Activated naive CD8-positive, alpha-beta T cell (primary cell): Measurements from ENCODE around the gene ELL2.

ENCODE experiments used
- H3K27ac Mint-ChIP-seq: one replicate; pipeline ENCODE4 v1.8.0; 2021; ENCODE audit warnings: mixed read lengths
- H3K27me3 Mint-ChIP-seq: one replicate; pipeline ENCODE4 v1.8.0; 2021; ENCODE audit warnings: mixed read lengths
- H3K36me3 Mint-ChIP-seq: one replicate; pipeline ENCODE4 v1.8.0; 2021; ENCODE audit warnings: mixed read lengths
- H3K4me1 Mint-ChIP-seq: one replicate; pipeline ENCODE4 v1.8.0; 2021; ENCODE audit warnings: low read depth, mixed read lengths
- H3K4me3 Mint-ChIP-seq: one replicate; pipeline ENCODE4 v1.8.0; 2021; ENCODE audit warnings: mild to moderate bottlenecking, mixed read lengths
- H3K9me3 Mint-ChIP-seq: one replicate; pipeline ENCODE4 v1.8.0; 2021; ENCODE audit warnings: low read depth, mixed read lengths

The ELL2 gene

DNA sequence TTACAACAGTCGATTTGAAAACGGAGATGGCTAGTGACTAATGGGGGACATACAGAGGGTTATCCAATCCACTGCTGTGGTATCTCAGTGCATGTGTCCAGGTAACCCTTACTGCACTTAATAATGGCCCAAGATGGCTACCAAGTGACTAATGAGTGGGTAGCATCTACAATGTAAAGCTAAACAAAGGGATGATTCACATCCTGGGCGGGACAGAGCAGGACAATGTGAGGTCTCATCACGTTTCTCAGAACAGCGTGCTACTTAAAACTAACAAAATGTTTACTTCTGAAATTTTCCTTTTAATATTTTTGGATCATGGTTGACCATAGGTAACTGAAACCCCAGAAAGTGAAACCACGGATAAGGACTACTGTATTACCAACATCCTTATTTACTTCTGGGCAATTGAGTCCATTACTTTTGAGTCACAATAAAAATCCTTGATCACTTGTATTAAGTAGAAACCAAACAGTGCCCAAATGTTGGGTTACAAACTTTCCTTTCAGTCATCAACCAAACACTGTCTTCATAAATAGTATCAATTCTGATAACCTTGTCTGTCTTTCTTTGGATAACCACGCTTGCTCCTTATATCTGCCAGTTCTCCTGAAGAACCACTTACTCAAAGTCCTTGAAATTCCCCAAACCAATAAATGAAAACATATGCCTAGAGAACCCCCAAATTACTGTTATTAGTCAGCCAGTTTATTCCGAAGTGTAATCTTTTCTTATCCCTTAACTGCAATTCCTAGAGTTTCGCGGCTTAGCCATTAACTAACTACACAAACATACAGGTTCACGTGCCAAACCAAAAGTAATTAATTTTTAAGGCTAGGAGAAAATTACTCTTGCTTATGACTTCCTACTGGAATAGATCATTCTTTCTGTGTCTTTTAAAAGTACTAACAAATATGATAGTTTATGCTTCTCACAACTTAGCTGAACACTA is 59.7 kb downstream of the ELL2 start:
- no peaks in the 10 kb centered on the region for H3K27me3 Mint-ChIP-seq
- H3K4me1 Mint-ChIP-seq: peaks cover 2% of the 10 kb centered on the region
- H3K4me3 Mint-ChIP-seq: no peak overlapping the region
- peaks cover 32% of the 10 kb centered on the region for H3K36me3 Mint-ChIP-seq
- H3K27ac Mint-ChIP-seq: no peak overlapping the region
- H3K9me3 Mint-ChIP-seq: no peaks in the 10 kb centered on the region

DNA sequence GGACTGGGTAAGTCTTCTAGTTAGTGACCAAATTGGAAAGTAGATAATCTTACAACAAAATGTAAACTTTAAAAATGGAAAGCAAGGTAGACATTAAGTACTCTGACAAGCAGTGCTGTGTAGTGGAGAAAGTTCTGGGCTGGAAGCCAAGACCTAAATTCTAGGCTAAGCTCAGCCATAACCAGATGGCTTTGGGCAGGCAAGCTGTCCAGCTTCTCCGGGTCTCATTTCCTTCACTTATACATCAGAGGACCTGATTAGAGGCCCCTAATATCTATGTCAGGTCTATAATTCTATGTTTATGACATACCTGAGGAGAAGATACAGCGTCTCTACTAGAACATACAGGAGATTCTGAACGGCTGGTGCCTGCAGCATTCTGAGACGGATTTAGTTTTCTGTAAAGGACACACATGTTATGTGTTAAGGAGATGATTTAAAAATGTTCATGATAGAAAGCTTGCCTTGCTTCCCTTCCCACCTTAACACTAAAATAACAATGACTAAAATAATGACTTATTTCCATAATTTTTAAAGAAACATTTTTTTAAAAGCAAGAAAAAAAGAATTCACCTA is 61.2 kb downstream of the ELL2 start:
- peaks cover 39% of the 10 kb centered on the region for H3K36me3 Mint-ChIP-seq

DNA sequence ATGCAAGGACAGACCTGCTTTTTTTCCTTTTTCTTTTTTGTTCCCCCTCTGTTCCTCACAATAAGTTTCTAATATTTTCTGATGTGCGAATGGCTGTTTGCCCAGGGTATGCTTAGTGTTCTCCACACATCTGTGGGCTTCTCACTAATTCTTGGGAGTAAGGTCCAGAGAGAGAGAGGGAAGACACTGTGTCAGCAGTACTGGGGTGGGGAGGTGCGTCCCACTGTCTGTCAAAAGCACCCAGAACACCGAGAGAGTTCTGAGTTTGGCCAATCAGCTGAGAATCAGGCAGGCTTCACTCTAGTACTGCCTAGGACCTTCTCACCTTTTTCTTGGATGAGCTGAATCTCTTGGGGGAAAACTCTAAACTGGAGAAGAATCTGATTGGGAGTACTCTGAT is 61.8 kb downstream of the ELL2 start:
- Mint-ChIP-seq H3K9me3 (no peaks in the 10 kb centered on the region), H3K27ac (no peak overlapping the region), H3K36me3 (peaks cover 40% of the 10 kb centered on the region)

More for the DNA sequence above, 61.2 kb downstream of the ELL2 start:
- Mint-ChIP-seq H3K4me1 (peaks cover 2% of the 10 kb centered on the region), H3K27ac (no peak overlapping the region), H3K4me3 (no peak overlapping the region), H3K27me3 (no peaks in the 10 kb centered on the region), H3K9me3 (no peaks in the 10 kb centered on the region)

DNA sequence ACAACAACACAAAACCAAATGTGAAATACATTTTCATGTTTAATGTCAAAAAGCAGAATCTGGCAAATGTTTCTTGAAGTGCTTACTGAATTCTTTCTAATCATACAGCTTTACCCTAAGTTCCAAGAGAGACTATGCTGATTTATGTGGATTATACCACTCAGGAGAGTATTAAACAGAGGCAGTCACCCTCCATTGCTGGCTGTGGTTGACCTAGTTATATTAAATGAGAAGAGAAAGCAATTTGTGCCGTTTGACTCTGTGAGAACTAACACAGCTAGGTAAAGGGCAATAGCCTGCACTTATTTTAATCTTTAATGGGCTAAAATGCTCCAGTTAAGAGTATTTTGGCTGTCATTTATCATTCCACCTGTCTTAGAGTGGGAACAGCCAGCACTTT is 62.6 kb downstream of the ELL2 start:
- peaks cover 2% of the 10 kb centered on the region for H3K4me1 Mint-ChIP-seq
- H3K27ac Mint-ChIP-seq: no peak overlapping the region
- no peaks in the 10 kb centered on the region for H3K9me3 Mint-ChIP-seq
- H3K36me3 Mint-ChIP-seq: peaks cover 43% of the 10 kb centered on the region
- H3K4me3 Mint-ChIP-seq: no peak overlapping the region
- H3K27me3 Mint-ChIP-seq: no peaks in the 10 kb centered on the region

More for the DNA sequence above, 61.8 kb downstream of the ELL2 start:
- H3K4me1 Mint-ChIP-seq: peaks cover 2% of the 10 kb centered on the region
- no peaks in the 10 kb centered on the region for H3K27me3 Mint-ChIP-seq
- no peak overlapping the region for H3K4me3 Mint-ChIP-seq

DNA sequence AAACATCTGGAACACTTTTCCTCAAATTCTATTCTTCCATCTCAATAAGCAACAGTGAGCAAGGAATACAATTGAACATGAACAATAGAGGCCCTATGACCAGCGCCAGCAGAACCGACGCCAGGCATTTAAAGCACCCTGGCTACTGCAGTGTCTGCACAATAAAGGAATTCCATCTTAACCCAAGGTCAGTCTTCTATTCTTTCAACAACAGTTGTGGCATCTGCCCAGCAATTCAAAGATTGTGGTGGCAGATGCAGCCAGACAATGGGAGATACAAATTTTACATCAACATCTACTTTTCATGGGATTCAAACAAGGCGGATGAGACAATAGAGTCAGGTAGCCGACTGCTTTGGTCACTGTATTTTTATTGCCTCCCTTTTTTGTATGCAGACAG is 65.9 kb downstream of the ELL2 start:
- H3K27ac Mint-ChIP-seq: no peak overlapping the region
- H3K27me3 Mint-ChIP-seq: no peaks in the 10 kb centered on the region
- no peaks in the 10 kb centered on the region for H3K9me3 Mint-ChIP-seq
- no peak overlapping the region for H3K4me3 Mint-ChIP-seq
- peaks cover 39% of the 10 kb centered on the region for H3K36me3 Mint-ChIP-seq
- H3K4me1 Mint-ChIP-seq: no peaks in the 10 kb centered on the region

DNA sequence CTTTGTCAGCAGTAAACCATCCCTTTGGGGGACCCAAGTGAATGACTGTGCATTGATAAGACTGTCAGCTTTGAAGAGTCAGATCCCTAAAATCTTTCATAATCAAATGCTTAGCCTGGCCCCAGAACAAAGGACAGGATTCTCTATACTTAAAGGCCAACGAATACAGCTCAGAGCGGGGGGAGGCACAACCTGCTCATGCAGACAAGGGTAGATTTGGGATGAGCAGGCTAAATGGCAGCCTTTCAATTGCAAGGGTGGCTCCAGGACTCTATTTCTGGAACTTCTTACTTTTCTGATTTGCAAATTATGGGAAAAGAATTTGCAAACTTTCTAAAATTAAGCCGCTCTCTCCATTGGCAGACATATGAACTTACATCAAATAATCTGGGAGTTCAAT is 66.4 kb downstream of the ELL2 start:
- Mint-ChIP-seq H3K27me3 (no peaks in the 10 kb centered on the region), H3K4me3 (no peak overlapping the region), H3K36me3 (peaks cover 41% of the 10 kb centered on the region), H3K4me1 (no peaks in the 10 kb centered on the region), H3K27ac (no peak overlapping the region), H3K9me3 (no peaks in the 10 kb centered on the region)

DNA sequence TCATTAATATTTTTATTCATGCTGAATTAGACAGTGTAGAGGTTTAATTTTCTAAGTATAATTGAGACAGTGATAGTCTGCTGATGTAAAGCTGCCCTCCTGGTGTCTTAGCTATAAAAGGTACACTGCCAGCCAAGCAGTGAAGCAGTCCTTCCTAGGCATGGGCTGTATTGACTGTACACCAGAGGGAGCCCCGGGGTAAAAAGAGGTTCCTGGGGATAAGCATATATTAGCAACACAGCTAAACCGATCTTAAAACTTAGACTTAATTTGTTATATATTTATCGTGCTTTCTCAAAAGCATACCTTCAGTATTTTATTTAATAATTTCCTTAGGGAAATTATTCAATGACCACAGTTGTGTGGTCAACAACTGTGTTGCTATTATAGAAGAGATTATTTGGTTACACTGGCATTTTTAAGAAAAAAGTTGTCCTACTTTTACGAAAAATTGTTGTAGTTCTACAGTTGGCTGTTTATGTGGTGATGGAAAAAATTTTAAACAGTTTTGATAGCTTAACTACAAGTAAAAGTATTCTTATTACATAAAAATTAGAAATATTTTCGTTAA is 68.8 kb downstream of the ELL2 start:
- Mint-ChIP-seq H3K9me3 (no peaks in the 10 kb centered on the region), H3K27ac (no peak overlapping the region), H3K36me3 (peaks cover 41% of the 10 kb centered on the region), H3K4me1 (no peaks in the 10 kb centered on the region), H3K4me3 (no peak overlapping the region), H3K27me3 (no peaks in the 10 kb centered on the region)

DNA sequence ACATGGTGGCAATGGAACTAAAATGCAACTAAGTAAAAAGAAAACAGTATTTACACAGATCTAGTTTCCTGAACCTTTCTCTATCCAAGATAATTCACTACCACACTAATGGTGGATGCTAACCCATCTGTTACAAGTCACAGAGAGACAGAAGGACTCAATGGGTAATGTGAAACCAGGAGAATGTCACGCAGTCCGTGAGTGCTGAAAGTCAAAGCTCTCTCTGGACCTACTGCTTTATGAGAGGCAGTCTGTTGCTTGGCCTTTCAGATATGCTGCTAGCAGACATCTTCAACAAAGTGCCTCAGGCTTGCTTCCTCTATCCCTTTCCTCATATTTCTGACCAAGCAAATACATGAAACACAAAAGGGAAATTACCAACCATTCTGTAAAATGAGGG is 70.2 kb downstream of the ELL2 start:
- H3K4me1 Mint-ChIP-seq: no peaks in the 10 kb centered on the region
- no peaks in the 10 kb centered on the region for H3K27me3 Mint-ChIP-seq
- H3K4me3 Mint-ChIP-seq: no peak overlapping the region
- H3K36me3 Mint-ChIP-seq: peaks cover 35% of the 10 kb centered on the region
- no peaks in the 10 kb centered on the region for H3K9me3 Mint-ChIP-seq
- H3K27ac Mint-ChIP-seq: no peak overlapping the region

DNA sequence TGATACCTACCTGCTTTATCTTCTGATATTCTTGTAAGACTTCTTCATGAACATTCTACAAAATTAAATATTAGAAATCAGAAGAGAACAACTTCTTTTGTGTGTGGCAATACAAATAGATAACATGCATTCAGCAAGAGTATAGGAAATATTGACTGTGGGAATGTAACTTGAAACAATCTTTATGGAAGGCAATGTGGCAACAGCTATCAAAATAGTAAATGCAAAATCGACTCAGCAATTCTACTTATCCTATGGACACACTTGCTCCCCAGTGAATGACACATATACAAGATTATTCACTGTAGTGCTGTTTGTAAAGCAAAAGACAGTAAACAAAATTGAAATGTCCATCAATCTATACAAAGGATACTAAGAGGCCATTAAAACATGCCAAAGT is 72.6 kb downstream of the ELL2 start:
- peaks cover 22% of the 10 kb centered on the region for H3K36me3 Mint-ChIP-seq
- no peaks in the 10 kb centered on the region for H3K4me1 Mint-ChIP-seq
- H3K9me3 Mint-ChIP-seq: no peaks in the 10 kb centered on the region
- no peak overlapping the region for H3K4me3 Mint-ChIP-seq
- H3K27ac Mint-ChIP-seq: no peak overlapping the region
- no peaks in the 10 kb centered on the region for H3K27me3 Mint-ChIP-seq

DNA sequence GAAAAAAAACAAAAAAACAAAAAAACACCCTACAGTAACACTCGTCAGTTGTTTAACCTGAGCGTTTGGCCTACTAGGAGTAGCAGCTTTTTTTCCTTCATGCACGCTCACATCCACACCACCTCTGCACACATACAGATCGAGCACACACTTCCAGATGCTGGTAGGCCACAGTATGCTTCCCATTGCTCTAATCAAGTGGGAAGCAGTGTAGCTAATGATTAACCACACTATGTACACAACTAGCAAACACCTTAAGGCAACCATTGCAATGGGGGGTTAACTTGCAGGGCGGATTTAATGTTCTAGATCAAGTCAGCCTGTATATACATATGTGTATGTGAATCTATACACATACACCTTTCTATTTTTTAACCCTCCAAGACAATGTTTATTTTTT is 73.7 kb downstream of the ELL2 start:
- Mint-ChIP-seq H3K4me3 (no peak overlapping the region), H3K27ac (no peak overlapping the region), H3K27me3 (no peaks in the 10 kb centered on the region), H3K9me3 (no peaks in the 10 kb centered on the region), H3K4me1 (no peaks in the 10 kb centered on the region), H3K36me3 (peaks cover 22% of the 10 kb centered on the region)

DNA sequence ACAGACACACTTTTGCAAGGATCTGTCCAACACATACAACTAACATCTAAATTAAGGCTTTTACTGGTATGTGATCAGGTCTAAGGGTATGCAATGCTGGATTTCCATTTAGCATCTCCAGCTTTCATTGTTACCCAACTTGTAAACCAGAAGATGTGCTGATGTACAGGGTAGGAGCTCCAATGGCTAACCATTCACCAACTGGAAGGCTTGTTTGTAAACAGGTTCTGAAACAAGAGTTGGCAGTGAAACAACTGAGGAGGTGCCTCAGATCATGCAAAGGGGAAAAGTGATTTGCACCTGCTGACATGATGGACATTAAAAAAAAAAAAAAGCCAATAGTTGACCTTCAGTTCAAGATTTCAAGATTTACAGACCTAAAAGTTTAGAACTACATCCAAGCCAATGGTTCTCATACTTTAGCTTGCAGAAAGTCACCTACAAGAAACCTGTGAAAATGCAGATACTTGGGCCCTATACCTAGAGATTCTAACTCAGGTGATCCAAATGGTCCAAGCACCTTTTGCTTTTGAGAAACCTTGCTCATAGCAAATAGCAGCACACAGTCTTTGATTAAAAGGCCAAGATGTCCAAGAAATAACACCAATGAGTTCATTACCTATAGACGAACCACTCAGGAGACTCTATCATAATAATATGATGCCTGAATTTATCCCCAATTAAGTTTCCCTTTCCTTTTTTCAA is 75.2 kb downstream of the ELL2 start:
- Mint-ChIP-seq H3K27ac (no peak overlapping the region), H3K4me3 (no peak overlapping the region), H3K36me3 (peaks cover 16% of the 10 kb centered on the region), H3K9me3 (no peaks in the 10 kb centered on the region), H3K27me3 (no peaks in the 10 kb centered on the region), H3K4me1 (no peaks in the 10 kb centered on the region)

DNA sequence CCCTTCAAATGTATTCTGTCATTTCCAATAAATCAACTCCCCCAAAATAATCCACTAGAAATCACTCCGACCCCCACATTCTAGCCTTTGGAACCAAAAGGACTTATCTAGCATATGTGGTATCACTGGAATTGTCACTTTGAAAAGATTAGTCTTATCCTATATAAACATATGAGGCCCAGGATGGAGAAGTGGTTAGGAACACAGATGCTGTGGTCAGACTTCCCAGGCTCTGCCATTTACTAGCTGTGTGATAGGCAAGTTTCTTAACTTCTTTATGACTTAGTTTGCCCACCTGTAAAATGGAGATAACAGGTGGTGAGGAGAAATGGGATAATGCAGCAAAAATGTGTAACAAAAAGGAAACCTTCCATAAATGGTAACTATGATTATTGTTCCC is 77.1 kb downstream of the ELL2 start:
- Mint-ChIP-seq H3K9me3 (no peaks in the 10 kb centered on the region), H3K27ac (no peak overlapping the region), H3K27me3 (no peaks in the 10 kb centered on the region), H3K4me3 (no peak overlapping the region), H3K4me1 (no peaks in the 10 kb centered on the region), H3K36me3 (peaks cover 9% of the 10 kb centered on the region)

DNA sequence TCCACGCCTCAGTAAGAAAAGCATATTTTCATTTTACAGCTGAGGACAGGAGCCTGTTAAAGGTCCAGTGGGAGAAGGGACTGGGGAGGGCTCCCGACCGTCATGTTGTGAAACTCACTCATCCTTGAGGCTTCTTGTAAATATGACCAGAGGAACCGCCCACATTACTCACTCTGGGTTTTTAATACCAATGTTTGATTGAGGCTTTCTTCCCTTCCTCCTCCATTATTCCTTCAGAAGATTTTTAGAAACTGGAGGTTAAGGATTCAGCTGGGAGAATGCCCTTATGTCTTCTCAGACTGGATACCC is 77.7 kb downstream of the ELL2 start:
- no peak overlapping the region for H3K27ac Mint-ChIP-seq
- H3K4me3 Mint-ChIP-seq: no peak overlapping the region
- no peaks in the 10 kb centered on the region for H3K4me1 Mint-ChIP-seq
- H3K36me3 Mint-ChIP-seq: peaks cover 5% of the 10 kb centered on the region
- H3K9me3 Mint-ChIP-seq: no peaks in the 10 kb centered on the region
- H3K27me3 Mint-ChIP-seq: no peaks in the 10 kb centered on the region

DNA sequence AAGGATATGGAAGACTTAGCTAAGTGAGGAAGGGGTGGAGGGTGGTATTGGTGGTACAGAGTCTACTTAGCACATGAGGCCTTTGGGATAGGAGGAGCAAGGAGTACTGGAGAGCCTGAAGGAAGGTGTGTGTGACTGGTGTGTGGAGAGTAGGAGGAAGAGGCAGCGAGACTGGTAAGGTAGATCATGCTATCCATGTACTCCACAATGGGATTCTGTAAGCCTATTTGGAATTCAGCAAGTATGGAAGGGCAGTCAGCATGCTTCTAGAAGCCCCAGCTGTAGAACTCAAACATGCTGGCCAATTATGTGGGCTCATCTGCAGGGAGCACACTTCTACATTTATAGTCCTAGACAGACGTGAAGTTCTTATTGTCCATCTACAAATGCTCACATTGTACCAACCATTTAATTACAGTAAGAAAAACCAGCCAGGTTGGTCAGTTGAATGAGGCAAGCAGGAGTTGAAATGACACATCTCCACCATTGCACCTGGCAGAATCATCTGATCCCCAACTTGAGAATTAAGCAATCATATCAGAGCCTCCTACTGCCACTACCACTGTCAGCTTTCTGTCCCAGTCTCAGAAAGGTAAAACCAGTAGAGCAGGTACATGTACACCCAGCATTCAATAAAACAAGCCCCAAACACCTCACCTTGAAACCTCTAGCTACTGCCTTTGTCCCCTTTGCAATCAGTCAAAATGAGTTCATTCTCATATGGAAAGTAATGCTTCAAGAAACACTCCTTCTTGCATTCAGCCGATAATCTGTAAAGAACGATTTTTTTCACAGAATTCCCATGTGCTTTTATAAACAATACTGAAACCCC is 78.2 kb downstream of the ELL2 start:
- H3K4me1 Mint-ChIP-seq: no peaks in the 10 kb centered on the region
- H3K4me3 Mint-ChIP-seq: no peak overlapping the region
- H3K27me3 Mint-ChIP-seq: no peaks in the 10 kb centered on the region
- H3K36me3 Mint-ChIP-seq: peaks cover 5% of the 10 kb centered on the region
- no peaks in the 10 kb centered on the region for H3K9me3 Mint-ChIP-seq
- H3K27ac Mint-ChIP-seq: no peak overlapping the region
